Measurements from ENCODE around the gene GOLGA6B. TPM values are rescaled to one million over a fixed set of nuclear protein-coding genes. Genes with fewer than 3 reads are reported as not detected.

The GOLGA6B gene
- total and polyA plus RNA-seq, 2 of the 4 experiments (the other 2 are of a cell fraction), result not detected

DNA sequence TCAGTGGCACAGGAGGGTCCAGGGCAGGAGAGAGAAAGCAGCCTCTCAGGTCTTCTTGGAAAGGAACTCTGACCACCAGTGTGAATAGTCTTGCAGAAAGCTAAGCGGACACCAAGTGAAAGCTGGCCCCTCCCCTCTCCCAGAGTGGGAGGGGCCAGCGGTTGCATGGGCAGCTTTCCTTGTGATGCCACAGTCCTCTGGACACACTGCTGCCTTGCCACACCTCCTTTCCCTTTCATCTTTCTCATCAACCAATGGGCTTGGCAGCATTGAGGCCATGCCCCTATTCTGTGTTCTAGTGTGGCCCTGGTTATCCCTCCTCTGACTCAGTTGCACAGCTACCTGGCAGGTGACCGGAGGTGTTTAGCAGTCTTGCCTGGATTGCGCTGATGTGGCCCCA is 49.7 kb upstream of the GOLGA6B start:
- dilution Hi-C loops (cut with HindIII; ENCODE audit: low sequenced_read_pairs, unreplicated experiment), result no loop called here
- intact Hi-C loops (cut with micrococcal nuclease), result no loop called here
- no peak overlapping the region for H2BK120ac ChIP-seq (ENCODE audit: low read depth, low read length)
- H2BK15ac ChIP-seq (ENCODE audit: low read depth, low read length), result no peak overlapping the region
- H4K5ac ChIP-seq (ENCODE audit: low read depth, low read length), result no peak overlapping the region
- no peak overlapping the region for H2AK9ac ChIP-seq (replicated peaks; ENCODE audit: low read depth, low read length, poor library complexity)
- TF ChIP-seq POLR2A (IDR thresholded peaks at IDR 0.05; ENCODE audit: low read depth, low read length), result no peak
- TF ChIP-seq RCOR1 (IDR thresholded peaks at IDR 0.05; ENCODE audit: insufficient replicate concordance, low read length), result no peak
- no peak for TF ChIP-seq MXI1 (IDR thresholded peaks at IDR 0.05; ENCODE audit: borderline replicate concordance, low read depth, low read length)
- TF ChIP-seq NFE2L2 (IDR thresholded peaks at IDR 0.05; ENCODE audit: low read depth, low read length), result no peak
- no peak for TF ChIP-seq MAZ (IDR thresholded peaks at IDR 0.05; ENCODE audit: borderline replicate concordance, low read depth, low read length)
- no peak for TF ChIP-seq RFX5 (IDR thresholded peaks at IDR 0.05; ENCODE audit: low read depth, low read length)
- TF ChIP-seq ELK1 (IDR thresholded peaks at IDR 0.05; ENCODE audit: borderline replicate concordance, low read depth, low read length), result no peak
- TF ChIP-seq RAD21 (IDR thresholded peaks at IDR 0.05; ENCODE audit: low read length), result no peak
- no peak for TF ChIP-seq CHD1 (IDR thresholded peaks at IDR 0.05; ENCODE audit: low read depth, low read length)
- TF ChIP-seq CEBPB (IDR thresholded peaks at IDR 0.05; ENCODE audit: low read depth, low read length), result no peak
- no peak for TF ChIP-seq BHLHE40 (IDR thresholded peaks at IDR 0.05; ENCODE audit: low read depth, low read length)
- TF ChIP-seq MAFK (IDR thresholded peaks at IDR 0.05; ENCODE audit: low read depth, low read length), result no peak
- H3K56ac ChIP-seq (ENCODE audit: extremely low read depth, insufficient read depth, low read length), result no peak overlapping the region
- no peak overlapping the region for H4K91ac ChIP-seq (ENCODE audit: insufficient read depth, low read depth, low read length)
- no peak overlapping the region for H3K4ac ChIP-seq (ENCODE audit: low read depth, low read length)
- H2AFZ ChIP-seq (replicated peaks; ENCODE audit: low read length, poor library complexity), result no peak overlapping the region
- H3K9me1 ChIP-seq (ENCODE audit: insufficient read depth, low read length), result no peaks in the 10 kb centered on the region
- H3K79me1 ChIP-seq (ENCODE audit: low read depth in 1 of 2, low read length in 2 of 2), result no peaks in the 10 kb centered on the region
- H4K20me1 ChIP-seq (ENCODE audit: insufficient read depth, low read length), result no peaks in the 10 kb centered on the region
- ATAC-seq (ENCODE audit: low read depth) (no peak), DNase-seq (no peak)
- BruUV-seq (replicated peaks), result no TSS peak
- no peak overlapping the region for H3K9ac ChIP-seq (ENCODE audit: low read depth, low read length)
- in situ Hi-C loops (cut with MboI; ENCODE audit: low sequenced_read_pairs), result no loop called here
- H3K4me1 ChIP-seq (ENCODE audit: control insufficient read depth, insufficient read depth, low read length), result no peaks in the 10 kb centered on the region
- peaks cover 4% of the 10 kb centered on the region; the same call in 1 of the 2 replicates for H3K27me3 ChIP-seq (ENCODE audit: control insufficient read depth, insufficient read depth, low read length)
- no peak overlapping the region for H3K18ac ChIP-seq (ENCODE audit: low read depth, low read length)
- H3K4me3 ChIP-seq (ENCODE audit: insufficient read depth, low read depth, low read length), result no peak overlapping the region
- no peak overlapping the region for H3K27ac ChIP-seq (ENCODE audit: insufficient read depth, low read length)
- H3K23ac ChIP-seq (ENCODE audit: low read depth, low read length), result no peak overlapping the region
- CTCF ChIA-PET, result no interaction called here
- no peak overlapping the region for H2AK5ac ChIP-seq (ENCODE audit: low read depth, low read length)
- no peak overlapping the region for H2BK5ac ChIP-seq (ENCODE audit: low read depth, low read length, poor library complexity, severe bottlenecking)
- no peaks in the 10 kb centered on the region for H3K9me3 ChIP-seq (ENCODE audit: control insufficient read depth, insufficient read depth, low read length)
- POLR2A ChIA-PET (ENCODE audit: unreplicated experiment), result no interaction called here
- no peak overlapping the region for H2BK20ac ChIP-seq (ENCODE audit: low read depth, low read length)
- H3K36me3 ChIP-seq (ENCODE audit: control insufficient read depth, insufficient read depth, low read length), result no peaks in the 10 kb centered on the region
- no peak overlapping the region for H3K14ac ChIP-seq (replicated peaks; ENCODE audit: low read depth, low read length)
- H3K4me2 ChIP-seq (ENCODE audit: low read depth, low read length), result no peak overlapping the region
- WGBS, 2 experiments (ENCODE audit: extremely low coverage in 2 of 2, insufficient read length in 1 of 2), result 100% methylated on average over 2 of the region's 4 CpGs; no CpG with 5 or more reads in 1 of the 2 experiments
- H4K8ac ChIP-seq (ENCODE audit: low read depth in 2 of 2, low read length in 2 of 2), result no peak overlapping the region

Measured in IMR-90 (cell line).